Panc1 (cell line): Measurements from ENCODE around the gene ITPR3. TPM values are rescaled to one million over a fixed set of nuclear protein-coding genes. Genes with fewer than 3 reads are reported as not detected.

Experiments used
- ATAC-seq: fragments of 200-7000 bp; cut with Tn5 transposase; 2 replicates; pipeline ENCODE4 v1.9.1; 2020; ENCODE audit warnings: mild to moderate bottlenecking, moderate library complexity
- BruUV-seq: library from RNA; stranded (reverse); fragments of 400-500 nt; replicated peaks from 2 replicates; lab custom pipeline; 2021; lab: Mats Ljungman, UMichigan
- CTCF ChIA-PET: fragments of 300-600 bp; sonication (Branson Sonifier 250); formaldehyde crosslinking; loops from one replicate; lab custom pipeline; 2022; ENCODE audit warnings: antibody characterized with exemption; lab: Charles Lee
- POLR2A ChIA-PET: fragments of 300-600 bp; sonication (Branson Sonifier 250); formaldehyde crosslinking; loops from one replicate; lab custom pipeline; 2022; ENCODE audit warnings: antibody characterized with exemption; lab: Charles Lee
- DNase-seq: peaks from one replicate; pipeline ENCODE4 v3.0.0-alpha.2; 2010; ENCODE audit warnings: low read depth, low spot score
- H3K27ac ChIP-seq: 2 replicates; pipeline ENCODE4 v1.5.1; 2011; ENCODE audit warnings: mild to moderate bottlenecking, low read length, inconsistent platforms
- H3K27me3 ChIP-seq: fragments of 200-500 bp; sonication (Bioruptor generic); 2 replicates; pipeline ENCODE4 v1.6.0; 2014; ENCODE audit warnings: low read length, inconsistent platforms; ENCODE audit not compliant: control insufficient read depth, insufficient read depth
- H3K36me3 ChIP-seq: fragments of 200-500 bp; sonication (Bioruptor generic); 2 replicates; pipeline ENCODE4 v1.5.1; 2014; ENCODE audit warnings: inconsistent platforms, mild to moderate bottlenecking, low read length, moderate library complexity; ENCODE audit not compliant: control insufficient read depth, insufficient read depth
- H3K4me1 ChIP-seq: 2 replicates; pipeline ENCODE4 v1.5.1; 2011; ENCODE audit warnings: inconsistent platforms, mild to moderate bottlenecking, low read length, moderate library complexity; ENCODE audit not compliant: control insufficient read depth, insufficient read depth
- H3K4me3 ChIP-seq, 2 experiments: 2 replicates each; pipeline ENCODE4 v1.5.1; 2011 to 2012; ENCODE audit warnings: low read depth in 2 of 2, low read length in 2 of 2, mild to moderate bottlenecking in 2 of 2, inconsistent platforms in 1 of 2, moderate library complexity in 1 of 2
- H3K9me3 ChIP-seq: fragments of 200-500 bp; sonication (Bioruptor generic); 2 replicates; pipeline ENCODE4 v1.5.1; 2014; ENCODE audit warnings: low read depth, mild to moderate bottlenecking, inconsistent platforms, low read length, moderate library complexity; ENCODE audit not compliant: control insufficient read depth, insufficient read depth
- CTCF ChIP-seq: fragments of 450-650 bp; IDR thresholded peaks from 2 replicates; pipeline ENCODE4 v1.5.1; 2017; ENCODE audit warnings: mild to moderate bottlenecking
- POLR2AphosphoS5 ChIP-seq: IDR thresholded peaks from 2 replicates; pipeline ENCODE4 v1.6.1; 2012; ENCODE audit warnings: mild to moderate bottlenecking, low read depth, low read length, moderate library complexity
- TCF7L2 ChIP-seq: IDR thresholded peaks from 2 replicates; pipeline ENCODE4 v1.6.1; 2011; ENCODE audit warnings: mild to moderate bottlenecking, low read depth, low read length, inconsistent platforms
- in situ Hi-C: cut with HindIII; loops from 2 replicates; pipeline ENCODE4 v1.10.0; 2016; ENCODE audit warnings: low sequenced_read_pairs, low pct_unique_long_range_greater_than_20kb
- intact Hi-C: fragments of 100-400 bp; cut with micrococcal nuclease; formaldehyde crosslinking; loops from one replicate; pipeline ENCODE4 v1.10.0; 2022; ENCODE audit not compliant: unreplicated experiment
- total RNA-seq: library from RNA; stranded (reverse); gene quantifications from one replicate; pipeline ENCODE4 v1.2.1, GENCODE V29; 2021; ENCODE audit not compliant: unreplicated experiment
- TF ChIP-seq, protein P1 (sequence below), 2 experiments: IDR thresholded peaks; 2 replicates each; pipeline ENCODE4 v1.6.1; 2011 to 2012; ENCODE audit warnings: low read depth in 2 of 2, control low read depth in 1 of 2, low read length in 1 of 2, mild to moderate bottlenecking in 1 of 2, moderate library complexity in 1 of 2; ENCODE audit not compliant: insufficient read depth in 1 of 2

Gene ITPR3
- total RNA-seq, 1 experiment from 2014 or later: 65.8 TPM

GRCh38 chr6:33744001-33744848, 123.1 kb downstream of the ITPR3 start:
- in situ Hi-C loops (no loop called here), intact Hi-C loops (loop anchor here (10.0 kb wide), 1 partner anchor 411 kb away; no protein-coding TSS in a partner anchor)
- ChIA-PET POLR2A (no interaction called here), CTCF (interaction anchor here (0.5 to 3.9 kb wide), 8 partner anchors 13 to 905 kb away, joined by 3 to 24 read pairs (median 8); partner anchors contain the start of gene UQCC2)
- Histone ChIP-seq H3K9me3 (no peaks in the 10 kb centered on the region), H3K4me3 (no peak overlapping the region), H3K4me1 (peaks cover 9% of the 10 kb centered on the region), H3K27me3 (no peaks in the 10 kb centered on the region), H3K27ac (no peak overlapping the region), H3K36me3 (no peaks in the 10 kb centered on the region)
- peak; percentile 84 for ATAC-seq
- peak; percentile 58 for DNase-seq
- BruUV-seq: no TSS peak
- TF ChIP-seq POLR2AphosphoS5: no peak
- TF ChIP-seq TCF7L2: no peak
- peak; percentile 95 for TF ChIP-seq CTCF

DNA sequence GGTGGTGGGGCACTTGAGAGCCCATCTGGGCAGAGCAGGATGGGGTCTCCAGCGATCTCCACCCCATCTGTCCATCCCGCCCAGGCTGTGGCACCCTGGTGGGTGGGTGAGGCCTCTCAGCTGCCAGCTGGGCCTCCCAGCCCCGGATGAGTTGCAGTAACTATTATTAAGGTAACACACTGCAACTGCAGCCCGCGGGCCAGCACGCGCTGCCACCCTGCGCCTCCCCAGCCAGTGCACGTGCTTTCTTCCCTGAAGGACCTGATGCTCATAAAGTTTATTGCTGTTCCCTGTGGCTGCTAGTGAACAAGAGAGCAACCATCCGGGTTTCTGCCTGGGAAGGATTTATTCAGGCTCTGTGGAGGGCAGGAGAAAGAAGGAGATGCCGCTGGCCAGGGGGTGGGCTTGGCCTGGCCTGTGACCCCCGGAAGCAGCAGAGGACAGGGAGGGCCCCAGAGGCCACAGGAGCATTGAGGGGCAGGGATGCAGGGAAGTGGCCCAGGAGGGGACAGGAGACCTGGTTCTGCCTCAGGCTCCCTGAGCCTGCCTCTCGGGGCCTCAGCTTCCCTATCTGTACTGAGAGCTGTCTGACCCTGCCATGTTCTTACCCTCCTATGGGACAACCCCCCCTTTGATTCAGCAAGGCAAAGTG, 123.9 kb downstream of the ITPR3 start:
- in situ Hi-C loops: no loop called here
- H3K4me3 ChIP-seq: no peak overlapping the region
- H3K27ac ChIP-seq: peak overlapping the region; percentile 12; the same call in 1 of the 2 replicates
- POLR2A ChIA-PET: no interaction called here
- H3K36me3 ChIP-seq: no peaks in the 10 kb centered on the region
- H3K9me3 ChIP-seq: no peaks in the 10 kb centered on the region
- H3K4me1 ChIP-seq: peaks cover 9% of the 10 kb centered on the region
- ATAC-seq: peak; percentile 40
- CTCF ChIA-PET: interaction anchor here (0.5 to 3.9 kb wide), 7 partner anchors 12 to 905 kb away, joined by 4 to 24 read pairs (median 7); no protein-coding TSS in a partner anchor
- intact Hi-C loops: loop anchor here (10.0 kb wide), 1 partner anchor 410 kb away; no protein-coding TSS in a partner anchor
- no TSS peak for BruUV-seq
- TF ChIP-seq, protein P1, sequence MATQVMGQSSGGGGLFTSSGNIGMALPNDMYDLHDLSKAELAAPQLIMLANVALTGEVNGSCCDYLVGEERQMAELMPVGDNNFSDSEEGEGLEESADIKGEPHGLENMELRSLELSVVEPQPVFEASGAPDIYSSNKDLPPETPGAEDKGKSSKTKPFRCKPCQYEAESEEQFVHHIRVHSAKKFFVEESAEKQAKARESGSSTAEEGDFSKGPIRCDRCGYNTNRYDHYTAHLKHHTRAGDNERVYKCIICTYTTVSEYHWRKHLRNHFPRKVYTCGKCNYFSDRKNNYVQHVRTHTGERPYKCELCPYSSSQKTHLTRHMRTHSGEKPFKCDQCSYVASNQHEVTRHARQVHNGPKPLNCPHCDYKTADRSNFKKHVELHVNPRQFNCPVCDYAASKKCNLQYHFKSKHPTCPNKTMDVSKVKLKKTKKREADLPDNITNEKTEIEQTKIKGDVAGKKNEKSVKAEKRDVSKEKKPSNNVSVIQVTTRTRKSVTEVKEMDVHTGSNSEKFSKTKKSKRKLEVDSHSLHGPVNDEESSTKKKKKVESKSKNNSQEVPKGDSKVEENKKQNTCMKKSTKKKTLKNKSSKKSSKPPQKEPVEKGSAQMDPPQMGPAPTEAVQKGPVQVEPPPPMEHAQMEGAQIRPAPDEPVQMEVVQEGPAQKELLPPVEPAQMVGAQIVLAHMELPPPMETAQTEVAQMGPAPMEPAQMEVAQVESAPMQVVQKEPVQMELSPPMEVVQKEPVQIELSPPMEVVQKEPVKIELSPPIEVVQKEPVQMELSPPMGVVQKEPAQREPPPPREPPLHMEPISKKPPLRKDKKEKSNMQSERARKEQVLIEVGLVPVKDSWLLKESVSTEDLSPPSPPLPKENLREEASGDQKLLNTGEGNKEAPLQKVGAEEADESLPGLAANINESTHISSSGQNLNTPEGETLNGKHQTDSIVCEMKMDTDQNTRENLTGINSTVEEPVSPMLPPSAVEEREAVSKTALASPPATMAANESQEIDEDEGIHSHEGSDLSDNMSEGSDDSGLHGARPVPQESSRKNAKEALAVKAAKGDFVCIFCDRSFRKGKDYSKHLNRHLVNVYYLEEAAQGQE (IDR thresholded peaks at IDR 0.05; ENCODE audit: insufficient read depth in 1 of 2, low read depth in 2 of 2, low read length in 1 of 2): no peak
- no peak for TF ChIP-seq TCF7L2
- no peak for TF ChIP-seq CTCF
- TF ChIP-seq POLR2AphosphoS5: no peak
- no peak for DNase-seq
- H3K27me3 ChIP-seq: no peaks in the 10 kb centered on the region
